Naive thymus-derived CD4-positive, alpha-beta T cell (primary cell): Measurements from ENCODE around the gene CCL13. TPM values are rescaled to one million over a fixed set of nuclear protein-coding genes. Genes with fewer than 3 reads are reported as not detected.

Experiments
- ATAC-seq: fragments of 150-1000 bp; cut with Tn5 transposase; 2 replicates; pipeline ENCODE4 v1.10.0; 2021; ENCODE audit warnings: mild to moderate bottlenecking, moderate library complexity
- CTCF ChIA-PET: fragments of 350-600 bp; sonication (Branson Sonifier 250); formaldehyde crosslinking; loops from one replicate; lab custom pipeline; 2021; ENCODE audit warnings: antibody characterized with exemption; lab: Charles Lee
- POLR2A ChIA-PET: fragments of 350-600 bp; sonication (Branson Sonifier 250); formaldehyde crosslinking; loops from one replicate; lab custom pipeline; 2021; ENCODE audit warnings: antibody characterized with exemption, inconsistent platforms; lab: Charles Lee
- DNase-seq, 9 donors: peaks; one replicate each; pipeline versions ENCODE4 v3.0.0 to v3.0.0-alpha.2; 2020 to 2022; ENCODE audit warnings: mixed read lengths in 1 of 9
- H3K27ac ChIP-seq: one replicate; pipeline ENCODE4 v1.7.0; 2013; ENCODE audit warnings: mild to moderate bottlenecking, low read depth, low read length, moderate library complexity
- H3K27me3 ChIP-seq, 2 donors: one replicate each; pipeline ENCODE4 v1.7.0; 2013; ENCODE audit warnings: low read length in 2 of 2, mild to moderate bottlenecking in 2 of 2, moderate library complexity in 2 of 2; ENCODE audit not compliant: control insufficient read depth in 2 of 2, insufficient read depth in 2 of 2
- H3K36me3 ChIP-seq, 3 experiments: 1 replicate in 2 of 3; 2 replicates in 1 of 3; pipeline ENCODE4 v1.7.0; 2013; ENCODE audit warnings: low read length in 3 of 3, mild to moderate bottlenecking in 3 of 3, moderate library complexity in 1 of 3; ENCODE audit not compliant: insufficient read depth in 3 of 3, control insufficient read depth in 2 of 3
- H3K4me1 ChIP-seq, 2 donors: one replicate each; pipeline ENCODE4 v1.7.0; 2013; ENCODE audit warnings: low read length in 2 of 2, mild to moderate bottlenecking in 2 of 2, moderate library complexity in 1 of 2; ENCODE audit not compliant: control insufficient read depth in 2 of 2, insufficient read depth in 2 of 2
- H3K4me3 ChIP-seq: 2 replicates; pipeline ENCODE4 v1.7.0; 2013; ENCODE audit warnings: mild to moderate bottlenecking, low read length
- H3K9me3 ChIP-seq, 3 experiments: 1 replicate in 2 of 3; 2 replicates in 1 of 3; pipeline ENCODE4 v1.7.0; 2013; ENCODE audit warnings: low read length in 3 of 3; ENCODE audit not compliant: control insufficient read depth in 2 of 3
- H3K27ac Mint-ChIP-seq, 9 donors: one replicate each; pipeline ENCODE4 v1.8.0; 2020 to 2022; ENCODE audit warnings: mixed read lengths in 9 of 9, mild to moderate bottlenecking in 8 of 9, moderate library complexity in 5 of 9, inconsistent platforms in 2 of 9
- H3K27me3 Mint-ChIP-seq, 5 donors: one replicate each; pipeline ENCODE4 v1.8.0; 2021 to 2022; ENCODE audit warnings: mixed read lengths in 5 of 5, mild to moderate bottlenecking in 1 of 5
- H3K36me3 Mint-ChIP-seq, 5 donors: one replicate each; pipeline ENCODE4 v1.8.0; 2020 to 2022; ENCODE audit warnings: mixed read lengths in 5 of 5, mild to moderate bottlenecking in 3 of 5, inconsistent platforms in 1 of 5
- H3K4me1 Mint-ChIP-seq, 7 donors: one replicate each; pipeline ENCODE4 v1.8.0; 2020 to 2022; ENCODE audit warnings: mixed read lengths in 7 of 7, mild to moderate bottlenecking in 3 of 7, inconsistent platforms in 1 of 7
- H3K4me3 Mint-ChIP-seq, 10 donors: one replicate each; pipeline ENCODE4 v1.8.0; 2020 to 2022; ENCODE audit warnings: mild to moderate bottlenecking in 10 of 10, mixed read lengths in 10 of 10, moderate library complexity in 6 of 10, inconsistent platforms in 2 of 10
- H3K9me3 Mint-ChIP-seq, 11 donors: one replicate each; pipeline ENCODE4 v1.8.0; 2020 to 2022; ENCODE audit warnings: mixed read lengths in 11 of 11, mild to moderate bottlenecking in 4 of 11, inconsistent platforms in 1 of 11, moderate library complexity in 1 of 11
- intact Hi-C, 2 donors: fragments of 100-400 bp; cut with micrococcal nuclease; formaldehyde crosslinking; loops; one replicate each; pipeline ENCODE4 v1.15.1; 2023
- polyA plus RNA-seq, 2 donors: library from polyadenylated mRNA; unstranded; fragments of 300-500 nt; fragmentation: Illumina TruSeq; gene quantifications; one replicate each; pipeline ENCODE4 v1.2.3, GENCODE V29; 2021
- total RNA-seq, 6 experiments: library from RNA in 5 of 6; stranded (reverse) in 5 of 6; gene quantifications; 1 replicate in 5 of 6; 2 replicates in 1 of 6; pipeline ENCODE4 v1.2.3 and lab custom pipeline; 2021 to 2026

CCL13 gene
- total and polyA plus RNA-seq, 7 experiments from 2014 or later = not detected

DNA sequence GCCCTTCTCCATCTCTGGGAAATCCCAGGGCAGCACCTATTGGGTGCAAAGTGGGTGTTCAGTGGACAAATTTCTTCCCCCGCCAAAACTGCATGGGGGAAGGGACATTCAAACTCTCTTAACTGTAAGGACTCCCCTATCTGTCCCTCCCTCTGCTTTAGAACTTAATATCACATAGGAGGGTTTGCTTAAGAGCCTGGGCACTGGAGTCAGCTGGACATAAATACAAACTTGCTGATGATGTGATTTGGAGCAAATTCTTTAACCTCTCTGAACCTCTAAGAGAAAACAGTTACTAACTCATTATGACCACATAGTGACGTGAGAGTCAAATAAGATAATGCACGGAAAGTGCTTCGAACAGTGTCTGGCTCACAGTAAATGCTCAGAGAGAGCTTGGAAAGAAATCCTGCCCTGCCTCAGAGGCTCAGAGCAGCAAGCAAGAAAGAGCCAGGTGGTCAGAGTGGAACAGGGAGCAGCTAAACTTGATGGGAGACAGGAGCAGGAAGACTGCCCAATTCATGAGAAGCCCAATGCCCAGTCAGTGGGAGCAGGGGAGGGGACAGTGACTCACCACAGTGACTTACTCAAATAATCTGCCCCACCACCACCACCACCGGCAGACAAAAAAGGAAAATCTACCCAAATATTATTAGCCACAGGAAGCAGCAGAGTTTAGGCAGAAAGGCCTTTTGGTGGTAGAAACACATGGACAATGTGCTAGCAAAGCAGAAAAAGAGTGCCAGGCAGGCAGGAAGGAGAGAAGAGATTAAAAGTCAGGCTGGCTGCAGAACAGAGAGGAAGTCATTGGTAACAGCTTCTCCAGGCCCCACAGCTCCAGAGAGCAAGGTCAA is 30.6 kb downstream of the CCL13 start:
- DNase-seq (no peak), ATAC-seq (peak; percentile 49)
- Mint-ChIP-seq H3K9me3 (no peaks in the 10 kb centered on the region), H3K36me3 (no peaks in the 10 kb centered on the region), H3K4me3 (peak overlapping the region in 1 of 10 donors; percentile 11), H3K4me1 (peaks cover 0 to 55% (median 6%) of the 10 kb centered on the region in 7 donors), H3K27me3 (peaks cover 14 to 26% (median 24%) of the 10 kb centered on the region in 5 donors), H3K27ac (peak overlapping the region in 1 of 9 donors; percentile 67)
- CTCF ChIA-PET = no interaction called here
- Histone ChIP-seq H3K9me3 (no peaks in the 10 kb centered on the region), H3K36me3 (no peaks in the 10 kb centered on the region), H3K4me1 (no peaks in the 10 kb centered on the region), H3K27ac (no peak overlapping the region), H3K4me3 (no peak overlapping the region), H3K27me3 (peaks cover 0 to 3% of the 10 kb centered on the region in 2 donors)
- intact Hi-C loops = no loop called here
- POLR2A ChIA-PET = no interaction called here

DNA sequence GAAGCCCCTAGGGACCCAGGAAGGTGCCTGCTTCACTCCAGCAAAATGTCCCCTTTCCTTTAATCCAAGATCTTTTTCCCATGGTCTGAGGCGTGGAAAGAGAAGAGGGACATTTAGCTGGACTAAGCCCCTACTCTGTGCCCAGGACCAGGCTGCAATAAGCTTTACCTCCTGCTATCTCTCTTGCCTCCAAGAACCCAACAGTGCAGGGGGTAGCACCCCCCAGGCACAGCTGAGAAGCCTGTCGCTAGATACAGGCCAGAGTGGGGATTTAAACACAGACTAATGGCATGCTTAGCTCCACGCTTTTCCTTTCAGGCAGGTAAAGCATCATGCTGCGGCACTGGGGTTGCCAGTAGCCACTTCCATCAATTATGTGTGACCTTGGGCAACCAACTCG is 31.3 kb downstream of the CCL13 start:
- Mint-ChIP-seq H3K27me3 (peaks cover 14 to 29% (median 24%) of the 10 kb centered on the region in 5 donors), H3K36me3 (no peaks in the 10 kb centered on the region), H3K4me3 (no peak overlapping the region), H3K9me3 (no peaks in the 10 kb centered on the region), H3K27ac (peak overlapping the region in 1 of 9 donors; percentile 20), H3K4me1 (peaks cover 0 to 50% (median 5%) of the 10 kb centered on the region in 7 donors)
- ChIA-PET POLR2A (no interaction called here), CTCF (no interaction called here)
- H3K9me3 ChIP-seq = no peaks in the 10 kb centered on the region
- intact Hi-C loops = no loop called here
- H3K4me1 ChIP-seq = no peaks in the 10 kb centered on the region
- H3K27ac ChIP-seq = no peak overlapping the region
- peaks cover 0 to 3% of the 10 kb centered on the region in 2 donors for H3K27me3 ChIP-seq
- H3K4me3 ChIP-seq = no peak overlapping the region
- ATAC-seq (no peak), DNase-seq (no peak)
- H3K36me3 ChIP-seq = no peaks in the 10 kb centered on the region

GRCh38 chr17:34389126-34389750 is 33.0 kb downstream of the CCL13 start:
- no peaks in the 10 kb centered on the region for H3K4me1 ChIP-seq
- H3K27ac ChIP-seq = no peak overlapping the region
- H3K27me3 ChIP-seq = peaks cover 0 to 3% of the 10 kb centered on the region in 2 donors
- DNase-seq (peak in 1 of 9 donors; percentile 38), ATAC-seq (no peak)
- Mint-ChIP-seq H3K4me3 (peak overlapping the region in 1 of 10 donors; percentile 61), H3K27ac (peak overlapping the region in 2 of 9 donors; percentile 15 to 17), H3K27me3 (peaks cover 14 to 29% (median 23%) of the 10 kb centered on the region in 5 donors), H3K9me3 (no peaks in the 10 kb centered on the region), H3K4me1 (peaks cover 0 to 44% (median 0%) of the 10 kb centered on the region in 7 donors), H3K36me3 (peaks cover 0 to 2% (median 0%) of the 10 kb centered on the region in 5 donors)
- CTCF ChIA-PET = interaction anchor here (0.6 kb wide), 1 partner anchor 142 kb away, joined by 3 read pairs; no protein-coding TSS in a partner anchor
- no peaks in the 10 kb centered on the region for H3K9me3 ChIP-seq
- POLR2A ChIA-PET = no interaction called here
- no peak overlapping the region for H3K4me3 ChIP-seq
- H3K36me3 ChIP-seq = no peaks in the 10 kb centered on the region
- intact Hi-C loops = no loop called here

- ATAC-seq = no peak
- H3K27me3 ChIP-seq = no peaks in the 10 kb centered on the region
- H3K36me3 ChIP-seq = no peaks in the 10 kb centered on the region
- no peaks in the 10 kb centered on the region for H3K9me3 Mint-ChIP-seq
- H3K4me1 Mint-ChIP-seq = peaks cover 0 to 37% (median 0%) of the 10 kb centered on the region in 7 donors
- H3K4me3 Mint-ChIP-seq = peak overlapping the region in 1 of 10 donors; percentile 12
- POLR2A ChIA-PET = no interaction called here
- intact Hi-C loops = no loop called here
- DNase-seq = no peak
- H3K4me3 ChIP-seq = no peak overlapping the region
- H3K27ac Mint-ChIP-seq = no peak overlapping the region
- H3K9me3 ChIP-seq = no peaks in the 10 kb centered on the region
- peaks cover 0 to 4% (median 0%) of the 10 kb centered on the region in 5 donors for H3K36me3 Mint-ChIP-seq
- CTCF ChIA-PET = no interaction called here
- no peak overlapping the region for H3K27ac ChIP-seq
- no peaks in the 10 kb centered on the region for H3K4me1 ChIP-seq
- peaks cover 12 to 29% (median 14%) of the 10 kb centered on the region in 5 donors for H3K27me3 Mint-ChIP-seq
Observed at GRCh38 chr17:34390649-34391048, 34.4 kb downstream of the CCL13 start.

GRCh38 chr17:34391241-34391640 is 35.0 kb downstream of the CCL13 start:
- no peak overlapping the region for H3K4me3 Mint-ChIP-seq
- Histone ChIP-seq H3K36me3 (no peaks in the 10 kb centered on the region), H3K27ac (no peak overlapping the region), H3K27me3 (no peaks in the 10 kb centered on the region), H3K4me3 (no peak overlapping the region), H3K4me1 (no peaks in the 10 kb centered on the region), H3K9me3 (no peaks in the 10 kb centered on the region)
- ATAC-seq = no peak
- CTCF ChIA-PET = no interaction called here
- no peaks in the 10 kb centered on the region for H3K9me3 Mint-ChIP-seq
- peaks cover 0 to 37% (median 0%) of the 10 kb centered on the region in 7 donors for H3K4me1 Mint-ChIP-seq
- peaks cover 7 to 29% (median 14%) of the 10 kb centered on the region in 5 donors for H3K27me3 Mint-ChIP-seq
- intact Hi-C loops = no loop called here
- DNase-seq = no peak
- POLR2A ChIA-PET = no interaction called here
- H3K27ac Mint-ChIP-seq = no peak overlapping the region
- H3K36me3 Mint-ChIP-seq = peaks cover 0 to 4% (median 0%) of the 10 kb centered on the region in 5 donors

- POLR2A ChIA-PET = no interaction called here
- intact Hi-C loops = no loop called here
Observed at GRCh38 chr17:34393401-34393800, 37.1 kb downstream of the CCL13 start.

More at GRCh38 chr17:34393401-34393800, 37.1 kb downstream of the CCL13 start:
- H3K27me3 Mint-ChIP-seq = peaks cover 14 to 43% (median 16%) of the 10 kb centered on the region in 5 donors
- no peaks in the 10 kb centered on the region for H3K9me3 Mint-ChIP-seq
- Histone ChIP-seq H3K4me1 (no peaks in the 10 kb centered on the region), H3K27ac (no peak overlapping the region), H3K36me3 (no peaks in the 10 kb centered on the region), H3K4me3 (no peak overlapping the region), H3K9me3 (no peaks in the 10 kb centered on the region), H3K27me3 (no peaks in the 10 kb centered on the region)
- ATAC-seq (no peak), DNase-seq (no peak)
- peaks cover 0 to 4% (median 0%) of the 10 kb centered on the region in 5 donors for H3K36me3 Mint-ChIP-seq
- CTCF ChIA-PET = no interaction called here
- H3K4me1 Mint-ChIP-seq = peaks cover 0 to 34% (median 0%) of the 10 kb centered on the region in 7 donors
- H3K27ac Mint-ChIP-seq = no peak overlapping the region
- no peak overlapping the region for H3K4me3 Mint-ChIP-seq
